Lower lobe of right lung (tissue), 2 donors: ENCODE results near the gene GMEB2. TPM values are rescaled to one million over a fixed set of nuclear protein-coding genes. Genes with fewer than 3 reads are reported as not detected.

ENCODE experiments used
- ATAC-seq, 2 donors: fragments of 200-7000 bp; cut with Tn5 transposase; one replicate each; pipeline ENCODE4 v1.9.1; 2020 to 2022; ENCODE audit warnings: mild to moderate bottlenecking in 2 of 2, moderate library complexity in 2 of 2
- DNase-seq: peaks from one replicate; pipeline ENCODE4 v3.0.0-alpha.2; 2020
- H3K27ac ChIP-seq: fragments of 200-600 bp; one replicate; pipeline ENCODE4 v1.8.0; 2022
- H3K27me3 ChIP-seq: fragments of 200-600 bp; one replicate; pipeline ENCODE4 v1.8.0; 2022; ENCODE audit warnings: low read depth
- H3K36me3 ChIP-seq: fragments of 200-600 bp; one replicate; pipeline ENCODE4 v1.8.0; 2022; ENCODE audit warnings: mild to moderate bottlenecking
- H3K4me1 ChIP-seq: fragments of 200-600 bp; one replicate; pipeline ENCODE4 v1.8.0; 2022
- H3K4me3 ChIP-seq: fragments of 200-600 bp; one replicate; pipeline ENCODE4 v1.8.0; 2022; ENCODE audit warnings: mild to moderate bottlenecking
- H3K9me3 ChIP-seq: fragments of 200-600 bp; one replicate; pipeline ENCODE4 v1.8.0; 2022
- intact Hi-C: fragments of 100-400 bp; cut with DNase I; formaldehyde crosslinking; loops from one replicate; pipeline ENCODE4 v1.11.0; 2022
- total RNA-seq: library from RNA; stranded (reverse); fragmentation: NEBNext Ultra II Directional; extraction: Animal tissue kit (Norgen Biotek cat#: 25700); gene quantifications from one replicate; pipeline ENCODE4 v1.2.1, GENCODE V29; 2021
- TF ChIP-seq, protein P1 (sequence below): fragments of 200-600 bp; IDR thresholded peaks from one replicate; pipeline ENCODE4 v1.8.0; 2022; ENCODE audit warnings: antibody characterized with exemption, mild to moderate bottlenecking
- donor health status: DM: no; HTN: yes; CAD: no; lungs with severe emphysema.

Gene GMEB2
- total RNA-seq, 1 donor from 2014 or later, result 9.7 TPM

DNA sequence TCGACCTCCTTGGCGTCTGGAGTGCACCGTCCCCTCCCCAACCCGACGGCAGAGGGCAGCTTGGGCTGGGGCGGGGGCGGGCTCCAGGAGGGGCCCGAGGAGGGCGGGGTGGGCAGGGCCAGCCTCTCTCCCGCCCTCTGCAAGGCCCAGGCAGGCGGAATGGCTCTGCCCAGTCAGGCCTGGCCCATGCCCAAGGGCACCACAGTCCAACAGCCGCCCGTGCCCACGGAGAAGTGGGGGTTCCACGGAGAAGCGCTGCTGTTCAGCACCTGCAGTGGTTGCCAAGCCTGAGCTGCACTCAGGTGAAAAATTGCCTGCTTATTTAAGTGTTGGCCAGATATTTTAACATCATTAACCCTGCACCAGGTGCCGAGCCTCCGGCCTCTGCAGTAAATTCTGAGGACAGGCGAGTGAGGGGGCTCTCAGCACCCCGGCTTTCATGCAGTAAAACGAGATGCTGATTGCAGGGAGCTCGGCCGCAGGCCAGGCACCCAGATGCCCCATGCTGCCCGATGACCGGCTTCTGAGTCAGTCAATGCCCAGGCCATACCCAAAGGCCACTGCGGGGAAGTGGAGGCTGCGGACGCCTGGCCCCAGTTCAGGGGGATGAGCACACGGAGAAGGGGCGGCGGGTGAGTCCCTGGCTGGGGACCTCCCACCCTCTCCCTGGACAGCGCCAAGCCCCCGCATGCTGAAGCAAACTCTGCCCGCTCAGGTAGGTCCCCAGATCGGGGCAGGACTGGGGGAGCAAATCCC, 79.0 kb downstream of the GMEB2 start, which contains the start of gene SRMS:
Gene SRMS (minus strand): TSS at position 25 of the 756 bp plus-strand sequence. CDS start 286 bp downstream, outside the sequence.
- DNase-seq, result no peak
- TF ChIP-seq, protein P1, sequence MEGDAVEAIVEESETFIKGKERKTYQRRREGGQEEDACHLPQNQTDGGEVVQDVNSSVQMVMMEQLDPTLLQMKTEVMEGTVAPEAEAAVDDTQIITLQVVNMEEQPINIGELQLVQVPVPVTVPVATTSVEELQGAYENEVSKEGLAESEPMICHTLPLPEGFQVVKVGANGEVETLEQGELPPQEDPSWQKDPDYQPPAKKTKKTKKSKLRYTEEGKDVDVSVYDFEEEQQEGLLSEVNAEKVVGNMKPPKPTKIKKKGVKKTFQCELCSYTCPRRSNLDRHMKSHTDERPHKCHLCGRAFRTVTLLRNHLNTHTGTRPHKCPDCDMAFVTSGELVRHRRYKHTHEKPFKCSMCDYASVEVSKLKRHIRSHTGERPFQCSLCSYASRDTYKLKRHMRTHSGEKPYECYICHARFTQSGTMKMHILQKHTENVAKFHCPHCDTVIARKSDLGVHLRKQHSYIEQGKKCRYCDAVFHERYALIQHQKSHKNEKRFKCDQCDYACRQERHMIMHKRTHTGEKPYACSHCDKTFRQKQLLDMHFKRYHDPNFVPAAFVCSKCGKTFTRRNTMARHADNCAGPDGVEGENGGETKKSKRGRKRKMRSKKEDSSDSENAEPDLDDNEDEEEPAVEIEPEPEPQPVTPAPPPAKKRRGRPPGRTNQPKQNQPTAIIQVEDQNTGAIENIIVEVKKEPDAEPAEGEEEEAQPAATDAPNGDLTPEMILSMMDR, result no peak
- H3K4me3 ChIP-seq, result no peak within 1 kb of the TSS
- intact Hi-C loops, result no loop called here
- no peaks in the 10 kb centered on the region for H3K36me3 ChIP-seq
- no peak within 1 kb of the TSS for H3K27ac ChIP-seq
- H3K27me3 ChIP-seq, result peaks cover 22% of the 10 kb centered on the region
- H3K4me1 ChIP-seq, result no peaks in the 10 kb centered on the region
- no peak for ATAC-seq
- H3K9me3 ChIP-seq, result no peaks in the 10 kb centered on the region

DNA sequence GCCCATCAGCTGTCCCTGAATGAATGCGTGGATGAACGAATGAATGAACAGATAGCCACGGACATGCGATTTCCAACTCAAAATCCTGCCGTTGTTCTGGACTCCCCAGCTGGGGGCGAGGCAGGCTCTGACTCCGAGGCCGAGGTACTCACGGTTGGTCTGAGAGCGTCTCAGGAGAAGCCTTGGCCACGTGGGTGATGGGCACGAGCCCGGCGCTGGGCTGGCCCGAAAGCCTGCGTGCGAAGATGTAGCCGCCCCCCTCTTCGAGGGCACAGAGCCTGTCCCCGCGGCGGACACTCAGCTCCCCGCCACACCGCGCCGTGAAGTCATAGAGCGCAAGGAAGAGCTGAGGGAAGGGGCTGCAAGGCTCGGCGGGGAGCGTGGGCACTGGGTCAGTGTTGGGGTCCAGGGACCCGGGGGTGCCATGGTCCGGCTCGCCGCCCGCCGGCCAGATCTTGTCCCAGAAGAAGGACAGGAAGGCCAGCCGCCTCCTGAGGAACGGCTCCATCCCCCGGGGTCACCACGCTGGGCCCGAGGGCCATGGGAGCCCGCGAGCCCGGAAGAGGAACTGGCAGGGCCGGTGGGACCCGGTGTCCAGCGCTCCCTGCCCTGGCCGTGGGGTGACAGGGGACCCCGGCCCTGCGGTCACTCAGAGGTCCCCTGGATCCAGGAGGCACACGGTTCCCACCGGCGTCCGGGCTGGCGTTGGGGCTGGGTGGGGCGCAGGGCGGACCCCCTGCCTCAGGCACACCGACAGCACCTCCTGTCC, 79.8 kb downstream of the GMEB2 start:
- Histone ChIP-seq H3K9me3 (no peaks in the 10 kb centered on the region), H3K27me3 (peaks cover 22% of the 10 kb centered on the region), H3K27ac (no peak overlapping the region), H3K36me3 (no peaks in the 10 kb centered on the region), H3K4me3 (no peak overlapping the region), H3K4me1 (no peaks in the 10 kb centered on the region)
- DNase-seq (no peak), ATAC-seq (no peak)
- intact Hi-C loops, result no loop called here
- TF ChIP-seq, protein P1, result no peak

DNA sequence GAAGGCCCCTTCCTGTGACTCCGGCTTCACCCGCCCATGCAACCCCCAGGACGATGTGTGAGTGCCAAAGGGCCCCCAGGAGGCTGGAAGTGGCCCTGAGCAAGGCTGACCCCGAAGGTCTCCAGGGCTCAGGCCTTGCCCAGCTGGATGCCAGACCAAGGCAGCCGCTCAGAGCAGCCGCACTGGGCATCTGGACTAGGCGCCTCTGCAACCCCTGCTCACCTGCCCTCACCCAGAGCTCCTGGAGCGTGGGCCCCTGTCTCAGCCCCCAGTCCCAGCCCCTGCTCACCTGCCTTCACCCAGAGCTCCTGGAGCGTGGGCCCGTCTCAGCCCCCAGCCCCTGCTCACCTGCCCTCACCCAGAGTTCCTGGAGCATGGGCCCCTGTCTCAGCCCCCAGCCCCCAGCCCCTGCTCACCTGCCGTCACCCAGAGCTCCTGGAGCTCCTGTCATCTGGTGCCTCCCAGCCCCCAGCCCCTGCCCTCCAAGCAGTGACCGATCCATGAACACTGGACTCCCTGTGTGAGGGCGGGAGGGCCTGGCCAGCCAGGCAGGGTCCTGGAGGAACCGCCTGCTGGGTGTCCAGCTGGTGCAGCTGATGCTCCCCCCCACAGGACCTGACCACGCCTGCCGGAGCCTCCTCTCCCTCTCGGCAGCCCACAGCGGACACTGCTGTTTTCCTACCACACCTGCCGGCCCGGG, 80.5 kb downstream of the GMEB2 start:
- H3K4me3 ChIP-seq, result no peak overlapping the region
- no peak for DNase-seq
- H3K36me3 ChIP-seq, result no peaks in the 10 kb centered on the region
- H3K4me1 ChIP-seq, result no peaks in the 10 kb centered on the region
- ATAC-seq, result no peak
- H3K9me3 ChIP-seq, result no peaks in the 10 kb centered on the region
- intact Hi-C loops, result no loop called here
- TF ChIP-seq, protein P1, result no peak
- H3K27ac ChIP-seq, result no peak overlapping the region
- peaks cover 22% of the 10 kb centered on the region for H3K27me3 ChIP-seq

DNA sequence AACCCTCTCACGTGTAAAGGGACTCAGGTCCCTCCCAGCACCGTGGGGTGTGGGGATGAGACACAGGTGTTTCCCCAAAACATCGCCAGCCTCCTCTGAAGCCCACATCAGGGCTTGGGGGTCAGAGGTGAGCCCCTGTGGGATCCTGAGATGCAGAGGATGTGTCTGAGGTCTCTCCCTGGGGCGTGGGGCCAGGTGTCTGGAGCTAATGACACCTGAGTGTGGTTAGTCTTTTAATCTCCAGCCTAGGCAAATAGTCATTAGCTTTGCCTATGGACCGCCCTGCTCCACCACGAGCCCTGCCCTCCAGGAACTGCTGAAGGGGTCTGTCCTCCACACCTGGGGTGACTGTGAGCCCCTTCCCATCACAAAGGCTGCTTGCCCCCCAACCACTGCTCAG, 81.1 kb downstream of the GMEB2 start:
- ATAC-seq, result no peak
- no peak overlapping the region for H3K27ac ChIP-seq
- peaks cover 22% of the 10 kb centered on the region for H3K27me3 ChIP-seq
- no peaks in the 10 kb centered on the region for H3K9me3 ChIP-seq
- no peak overlapping the region for H3K4me3 ChIP-seq
- no peak for DNase-seq
- no peaks in the 10 kb centered on the region for H3K4me1 ChIP-seq
- no peaks in the 10 kb centered on the region for H3K36me3 ChIP-seq
- intact Hi-C loops, result no loop called here
- TF ChIP-seq, protein P1, result no peak

DNA sequence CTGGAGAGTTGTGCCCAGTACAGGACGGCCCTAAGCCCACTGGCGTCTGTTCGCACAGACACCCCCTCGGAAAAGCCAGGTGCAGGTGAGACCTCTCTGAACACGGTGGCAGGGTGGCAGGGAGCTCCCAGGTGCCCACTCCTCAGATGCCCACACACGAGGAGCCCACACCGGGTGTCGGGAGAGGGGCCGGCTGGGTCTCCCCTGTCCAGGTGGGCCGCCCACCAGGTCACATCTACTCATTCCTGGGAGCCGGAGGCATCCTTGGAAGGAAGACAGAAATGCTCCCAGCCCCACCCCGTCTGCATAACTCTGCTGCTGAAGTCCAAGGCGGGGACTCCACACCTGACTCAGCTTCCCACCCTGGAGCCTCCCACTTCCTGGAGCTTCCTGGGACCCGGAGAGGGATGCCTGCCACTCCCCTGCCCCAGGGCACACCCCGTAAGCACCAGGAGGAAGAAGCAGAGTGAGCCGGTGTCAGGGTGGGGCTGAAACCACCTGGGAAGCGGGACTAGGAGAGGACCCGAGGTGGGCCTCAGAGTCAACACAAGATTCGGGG, 81.9 kb downstream of the GMEB2 start:
- H3K4me1 ChIP-seq, result no peaks in the 10 kb centered on the region
- ATAC-seq (no peak), DNase-seq (no peak)
- peaks cover 22% of the 10 kb centered on the region for H3K27me3 ChIP-seq
- H3K36me3 ChIP-seq, result no peaks in the 10 kb centered on the region
- TF ChIP-seq, protein P1, result no peak
- no peaks in the 10 kb centered on the region for H3K9me3 ChIP-seq
- intact Hi-C loops, result no loop called here
- no peak overlapping the region for H3K27ac ChIP-seq
- no peak overlapping the region for H3K4me3 ChIP-seq
